Caki2 (cell line): Measurements from ENCODE around the gene TTC29. TPM values are rescaled to one million over a fixed set of nuclear protein-coding genes. Genes with fewer than 3 reads are reported as not detected.
"Not testable (repeated sequence)": the region's sequence is repeated elsewhere in the genome, so short reads cannot be mapped to it uniquely, and the experiment has no call there.

Experiments
- DNase-seq: peaks from one replicate; pipeline ENCODE4 v3.0.0-alpha.2; 2015; ENCODE audit warnings: low read depth
- in situ Hi-C: cut with HindIII; loops from 2 replicates; pipeline ENCODE4 v1.10.0; 2016; ENCODE audit warnings: low sequenced_read_pairs, low pct_unique_long_range_greater_than_20kb, mixed read lengths
- total RNA-seq: library from RNA; depleted of rRNA; stranded (reverse); fragments of >200 nt; shearing (Covaris generic); gene quantifications from 2 replicates; pipeline ENCODE4 v1.2.3, GENCODE V29; 2014; ENCODE audit warnings: low replicate concordance

The TTC29 gene
- total RNA-seq, 1 experiment from 2014 or later, result not detected

- in situ Hi-C loops, result no loop called here
- DNase-seq, result no peak
Measured at GRCh38 chr4:146915132-146915531, 30.5 kb downstream of the TTC29 start.

- in situ Hi-C loops, result no loop called here
- no peak for DNase-seq
Measured at GRCh38 chr4:146900295-146900694, 45.4 kb downstream of the TTC29 start.

GRCh38 chr4:146890301-146890700, 55.4 kb downstream of the TTC29 start:
- DNase-seq, result no peak
- in situ Hi-C loops, result no loop called here

- no peak for DNase-seq
- in situ Hi-C loops, result no loop called here
Measured at GRCh38 chr4:146883070-146883469, 62.6 kb downstream of the TTC29 start.

GRCh38 chr4:146857298-146857697, 88.4 kb downstream of the TTC29 start:
- DNase-seq, result no peak
- in situ Hi-C loops, result no loop called here

- no peak for DNase-seq
- in situ Hi-C loops, result no loop called here
Measured at GRCh38 chr4:146855761-146856160, 89.9 kb downstream of the TTC29 start.

- DNase-seq, result no peak
- in situ Hi-C loops, result no loop called here
Measured at GRCh38 chr4:146852360-146852759, 93.3 kb downstream of the TTC29 start.

GRCh38 chr4:146847345-146847744, 98.3 kb downstream of the TTC29 start:
- DNase-seq, result no peak
- in situ Hi-C loops, result no loop called here

- in situ Hi-C loops, result no loop called here
- no peak for DNase-seq
Measured at GRCh38 chr4:146846882-146847281, 98.8 kb downstream of the TTC29 start.

GRCh38 chr4:146844761-146845160, 100.9 kb downstream of the TTC29 start:
- no peak for DNase-seq
- in situ Hi-C loops, result no loop called here

GRCh38 chr4:146842876-146843275, 102.8 kb downstream of the TTC29 start:
- DNase-seq, result no peak
- in situ Hi-C loops, result no loop called here

- no peak for DNase-seq
- in situ Hi-C loops, result no loop called here
Measured at GRCh38 chr4:146840731-146841130, 104.9 kb downstream of the TTC29 start.

- DNase-seq, result no peak
- in situ Hi-C loops, result no loop called here
Measured at GRCh38 chr4:146835096-146835495, 110.6 kb downstream of the TTC29 start.

GRCh38 chr4:146834263-146835034, 111.2 kb downstream of the TTC29 start:
- DNase-seq, result no peak
- in situ Hi-C loops, result no loop called here

GRCh38 chr4:146833530-146833929, 112.1 kb downstream of the TTC29 start:
- DNase-seq, result peak; percentile 15
- in situ Hi-C loops, result no loop called here

- DNase-seq, in situ Hi-C loops: not testable (repeated sequence)
Measured at GRCh38 chr4:146822980-146823379, 122.7 kb downstream of the TTC29 start.

- no peak for DNase-seq
- in situ Hi-C loops, result no loop called here
Measured at GRCh38 chr4:146814750-146815149, 130.9 kb downstream of the TTC29 start.

GRCh38 chr4:146795711-146796110, 150.0 kb downstream of the TTC29 start:
- in situ Hi-C loops, result no loop called here
- no peak for DNase-seq

GRCh38 chr4:146793727-146794126, 151.9 kb downstream of the TTC29 start:
- no peak for DNase-seq
- in situ Hi-C loops, result no loop called here

GRCh38 chr4:146791439-146791838, 154.2 kb downstream of the TTC29 start:
- in situ Hi-C loops, result no loop called here
- no peak for DNase-seq
